GM18526 (cell line): Measurements from ENCODE around the gene PDIA5.

Experiments used
- POLR2A ChIP-seq: IDR thresholded peaks from 3 replicates; pipeline ENCODE4 v1.6.1; 2011; ENCODE audit not compliant: insufficient read length; ENCODE audit errors: extremely low read depth

PDIA5 gene

DNA sequence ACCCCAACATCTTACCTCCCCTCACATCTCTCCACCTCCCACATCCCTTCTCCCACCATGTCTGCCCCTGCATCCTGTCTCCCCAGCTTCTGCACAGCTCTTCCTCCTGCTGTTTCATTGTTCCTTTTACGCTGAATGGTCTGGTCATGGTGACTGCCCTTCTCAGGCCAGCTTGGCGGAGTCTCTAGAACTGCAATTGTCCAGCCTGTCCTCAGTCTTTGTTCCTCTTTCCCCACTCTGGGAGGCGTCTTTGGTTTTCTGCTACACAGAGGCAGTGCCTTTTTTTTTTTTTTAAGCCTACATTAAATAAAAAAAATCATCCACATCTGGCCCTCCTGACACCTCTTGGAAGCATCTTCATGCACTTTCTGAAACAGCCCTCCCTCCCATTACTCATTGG, 85.9 kb downstream of the PDIA5 start:
- no peak for TF ChIP-seq POLR2A

DNA sequence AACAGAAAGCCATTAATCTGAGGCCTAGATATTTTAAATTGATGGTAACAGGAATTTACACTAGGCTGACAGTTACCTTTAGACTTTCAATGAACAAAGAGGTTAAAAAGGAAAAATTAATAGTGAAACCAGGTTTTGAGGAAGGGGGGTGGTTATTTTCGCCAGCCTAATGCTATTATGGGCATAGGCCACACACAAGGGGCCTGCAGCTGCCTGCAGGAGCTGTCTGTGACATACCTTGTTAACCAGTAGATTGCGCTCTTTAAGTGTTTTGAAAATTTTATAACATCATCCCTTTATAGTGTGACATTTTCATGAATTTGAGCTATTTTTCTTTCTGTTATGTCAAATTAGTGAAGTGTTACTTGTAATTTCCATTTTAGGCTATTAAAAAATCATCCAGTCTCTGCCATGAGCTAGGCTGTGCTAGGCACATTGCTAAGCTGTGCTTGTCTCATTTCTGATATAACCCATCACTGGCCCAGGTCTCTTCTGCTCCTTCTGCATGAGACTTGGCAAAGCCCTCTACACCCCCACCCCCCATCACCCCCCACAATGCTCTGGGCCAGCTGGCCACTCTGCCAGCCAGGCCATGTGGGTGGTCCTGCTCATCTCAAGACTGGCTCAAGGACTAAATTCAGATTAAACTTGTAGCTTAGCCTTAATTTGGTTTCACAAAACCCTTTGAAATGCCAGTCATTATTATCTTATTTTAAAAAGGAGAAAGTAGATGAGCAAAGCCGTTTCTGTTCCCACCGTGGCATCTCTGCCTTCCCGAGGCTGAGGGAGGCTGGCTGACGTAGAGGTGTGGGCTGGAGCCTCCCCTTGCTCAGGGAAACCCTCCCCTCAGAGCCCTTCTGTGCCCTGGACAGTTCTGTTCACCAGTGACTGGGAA, 86.5 kb downstream of the PDIA5 start:
- no peak for TF ChIP-seq POLR2A

DNA sequence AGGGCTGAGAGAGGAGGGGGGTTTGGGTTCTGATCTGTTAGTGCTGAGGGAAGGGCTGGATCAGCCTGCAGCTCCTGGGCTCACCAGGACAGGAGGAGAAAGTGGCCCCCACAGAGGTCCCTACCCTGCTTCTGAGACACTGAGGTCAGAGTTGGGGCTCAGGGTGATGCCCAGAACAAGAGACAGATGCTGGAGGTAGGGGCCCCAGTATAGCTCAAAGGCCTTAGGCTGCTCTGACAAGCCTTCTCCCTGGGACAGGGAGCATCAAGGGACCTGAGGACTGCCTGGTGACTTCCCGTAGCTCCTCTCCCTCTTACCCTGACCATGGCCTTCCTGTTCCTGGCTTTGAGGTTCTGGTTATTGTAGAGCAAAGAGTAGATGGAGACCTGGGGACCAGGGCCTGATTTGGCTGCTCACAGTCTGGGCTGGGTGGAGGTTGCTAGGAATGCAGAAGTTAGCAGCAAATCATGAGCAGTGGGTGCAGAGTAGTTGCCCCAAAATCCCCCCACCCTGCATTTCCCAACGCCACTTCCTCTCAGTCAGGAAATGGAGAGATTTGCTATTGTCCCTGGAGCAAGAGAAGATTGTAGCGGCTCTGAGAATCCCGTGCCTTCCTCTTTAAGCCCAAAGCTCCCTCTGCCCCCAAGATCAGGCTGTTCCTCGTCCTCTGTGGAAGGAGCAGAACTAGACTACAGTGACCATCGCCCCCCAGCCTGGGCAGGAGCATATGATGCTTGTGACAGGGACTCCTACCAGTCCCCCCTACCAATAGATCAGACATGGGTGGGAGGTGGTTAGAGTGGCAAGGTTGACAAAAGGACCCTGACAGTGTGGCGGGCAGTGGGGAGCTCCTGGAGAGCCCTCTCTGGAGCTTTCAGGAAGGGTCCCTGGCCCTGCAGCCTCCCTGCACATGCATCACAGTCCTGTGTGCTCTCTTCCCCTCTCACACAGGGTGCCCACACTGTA, 87.5 kb downstream of the PDIA5 start:
- TF ChIP-seq POLR2A, result no peak

DNA sequence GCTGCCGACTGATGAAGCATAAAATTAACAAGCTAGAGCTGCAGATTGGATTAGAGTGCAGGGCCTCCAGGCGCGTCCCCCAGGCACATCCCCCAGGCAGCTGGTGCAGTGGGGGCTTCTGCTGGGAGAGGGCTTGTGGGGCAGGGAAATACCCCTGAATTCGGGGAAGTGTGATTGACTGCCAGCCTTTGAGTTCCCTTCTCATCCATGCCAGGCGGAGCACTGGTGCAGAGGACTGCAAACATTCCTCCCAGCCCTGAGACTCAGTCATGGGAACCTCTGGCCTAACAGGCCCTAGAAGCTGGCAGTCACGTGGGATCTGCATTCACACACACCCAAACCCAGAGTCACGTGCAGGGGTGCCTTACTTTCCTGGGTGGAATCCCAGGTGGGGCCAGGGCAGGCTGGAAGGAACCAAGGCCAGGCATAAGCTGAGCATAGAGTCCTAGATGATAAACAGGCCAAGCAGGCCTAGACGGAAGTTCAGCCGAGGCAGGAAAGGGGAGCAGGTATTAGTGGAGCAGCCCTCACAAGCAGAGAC, 88.7 kb downstream of the PDIA5 start:
- no peak for TF ChIP-seq POLR2A

DNA sequence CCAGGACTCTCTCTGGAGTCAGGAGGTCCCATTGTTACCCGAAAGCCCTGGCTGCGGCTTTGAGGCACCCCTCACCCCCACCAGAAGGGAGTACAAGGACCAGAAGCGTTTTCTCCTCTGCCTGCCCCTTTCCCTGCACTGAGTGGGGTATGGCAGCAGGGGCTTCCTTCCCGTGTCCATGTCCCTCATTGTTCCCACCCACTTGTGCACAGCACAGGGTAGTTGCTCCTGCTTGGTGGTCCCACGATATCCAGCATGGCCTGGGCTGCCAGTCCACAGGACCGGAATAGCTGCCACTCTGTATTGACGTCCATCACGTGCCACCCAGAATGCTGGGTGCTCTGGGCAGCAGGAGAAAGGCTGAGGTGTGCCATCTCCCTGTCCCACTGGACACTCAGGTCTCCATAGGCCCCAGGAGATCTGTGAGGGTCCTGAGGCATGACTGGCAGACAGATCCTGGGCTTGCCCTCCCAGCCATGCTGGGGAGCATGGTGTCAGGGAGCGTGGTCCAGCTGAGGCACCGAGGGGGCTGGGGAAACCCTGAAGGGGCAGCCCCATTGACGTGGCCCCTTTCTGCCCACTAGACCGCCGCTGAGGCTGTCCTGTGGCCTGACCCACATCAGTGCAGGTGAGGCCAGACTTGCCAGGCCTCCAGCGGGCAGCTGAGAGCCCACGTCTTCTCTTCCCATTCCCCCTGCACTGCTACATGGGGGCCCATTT, 89.6 kb downstream of the PDIA5 start:
- TF ChIP-seq POLR2A, result no peak

DNA sequence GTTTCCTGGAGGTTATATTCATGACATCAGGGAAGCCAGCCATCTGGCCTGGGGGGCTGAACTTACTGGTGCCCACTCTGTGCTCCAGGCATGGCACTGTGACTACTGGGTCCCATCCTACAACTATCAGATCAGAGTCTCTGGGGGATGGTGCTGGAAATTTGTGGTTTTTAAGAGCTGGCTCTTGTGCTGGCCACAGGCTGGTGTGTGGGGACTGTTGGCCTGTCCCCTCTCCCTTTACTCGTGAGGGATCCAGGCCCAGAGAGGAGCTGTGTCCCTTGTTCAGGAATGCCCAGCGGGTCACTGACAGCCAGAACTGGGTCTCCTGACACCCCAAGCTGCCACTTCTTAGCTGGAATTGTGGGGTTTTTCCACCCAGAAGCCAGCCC, 90.4 kb downstream of the PDIA5 start:
- TF ChIP-seq POLR2A, result no peak

DNA sequence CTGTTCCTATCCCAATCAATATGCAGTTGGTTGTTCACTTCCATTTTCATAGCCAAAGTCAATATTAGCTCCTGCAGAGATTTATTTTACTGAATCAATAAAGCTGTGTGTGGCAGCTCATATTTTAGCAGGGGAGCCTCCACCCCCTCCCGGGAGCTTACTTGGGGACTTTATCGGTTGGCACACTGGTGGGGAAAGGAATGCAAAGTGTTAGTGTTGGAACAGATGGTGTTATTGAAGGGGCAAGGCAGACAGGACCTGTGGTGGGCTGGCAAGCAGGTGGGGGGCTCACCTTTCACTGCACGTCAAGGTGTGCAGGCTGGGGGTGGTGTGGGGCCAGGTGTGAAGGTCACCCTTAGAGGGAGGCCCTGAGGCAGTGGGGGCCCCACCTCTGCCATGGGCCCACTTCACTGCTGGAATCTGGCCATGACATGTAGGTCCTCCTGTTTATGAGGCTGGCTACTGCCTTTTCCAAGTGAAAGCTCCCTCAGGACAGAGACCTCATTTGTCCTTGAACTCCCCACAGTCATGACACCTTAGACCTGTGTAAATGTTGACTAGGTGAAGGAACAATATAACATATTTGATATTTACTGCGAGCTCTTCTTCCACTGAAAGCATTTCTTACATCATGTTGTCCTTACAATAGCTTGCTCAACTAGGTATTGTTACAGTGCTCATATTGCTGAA, 90.9 kb downstream of the PDIA5 start:
- TF ChIP-seq POLR2A, result no peak

DNA sequence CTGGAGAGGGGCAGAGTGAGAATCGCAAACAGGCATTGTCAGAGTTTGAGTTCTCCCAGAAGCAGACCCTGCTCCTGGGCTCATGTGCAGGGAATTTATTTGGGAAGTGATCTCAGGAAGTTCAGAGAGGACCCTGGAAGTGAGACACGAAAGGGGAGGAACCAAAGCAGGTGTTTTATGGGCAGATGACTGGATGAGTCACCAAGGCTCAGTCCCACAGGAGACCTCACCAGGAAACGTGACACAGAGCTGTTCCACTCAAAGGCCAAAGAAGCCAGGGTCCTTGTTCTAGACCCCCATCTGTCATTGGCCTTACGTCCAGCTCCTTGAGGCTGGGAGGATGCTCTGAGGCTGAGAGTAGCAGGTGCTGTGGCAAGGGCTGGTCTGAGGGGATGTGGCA, 91.5 kb downstream of the PDIA5 start:
- TF ChIP-seq POLR2A, result no peak

DNA sequence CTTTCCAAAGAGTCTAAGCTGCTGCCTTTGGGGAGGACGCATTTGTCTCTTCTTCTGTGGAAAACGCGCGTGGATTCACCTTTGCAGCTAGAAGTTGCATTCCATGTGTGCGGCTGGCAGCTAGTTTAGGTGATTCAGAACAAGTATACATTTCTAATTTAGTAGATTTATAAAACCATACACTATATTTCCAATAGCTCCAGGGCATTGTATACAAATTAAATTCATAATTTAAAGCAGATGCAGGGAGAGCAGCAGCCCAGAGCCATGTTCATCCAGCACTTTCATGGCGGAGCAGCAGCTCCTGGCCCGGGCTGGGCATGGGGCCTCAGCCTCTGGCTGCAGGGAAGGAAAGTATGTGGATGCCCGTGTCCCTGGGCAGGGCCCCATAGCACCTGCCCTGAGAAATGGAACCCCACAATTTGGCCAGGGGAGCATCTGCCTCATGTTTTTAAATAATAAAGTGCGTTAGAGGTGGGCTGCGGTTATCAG, 92.1 kb downstream of the PDIA5 start:
- no peak for TF ChIP-seq POLR2A

DNA sequence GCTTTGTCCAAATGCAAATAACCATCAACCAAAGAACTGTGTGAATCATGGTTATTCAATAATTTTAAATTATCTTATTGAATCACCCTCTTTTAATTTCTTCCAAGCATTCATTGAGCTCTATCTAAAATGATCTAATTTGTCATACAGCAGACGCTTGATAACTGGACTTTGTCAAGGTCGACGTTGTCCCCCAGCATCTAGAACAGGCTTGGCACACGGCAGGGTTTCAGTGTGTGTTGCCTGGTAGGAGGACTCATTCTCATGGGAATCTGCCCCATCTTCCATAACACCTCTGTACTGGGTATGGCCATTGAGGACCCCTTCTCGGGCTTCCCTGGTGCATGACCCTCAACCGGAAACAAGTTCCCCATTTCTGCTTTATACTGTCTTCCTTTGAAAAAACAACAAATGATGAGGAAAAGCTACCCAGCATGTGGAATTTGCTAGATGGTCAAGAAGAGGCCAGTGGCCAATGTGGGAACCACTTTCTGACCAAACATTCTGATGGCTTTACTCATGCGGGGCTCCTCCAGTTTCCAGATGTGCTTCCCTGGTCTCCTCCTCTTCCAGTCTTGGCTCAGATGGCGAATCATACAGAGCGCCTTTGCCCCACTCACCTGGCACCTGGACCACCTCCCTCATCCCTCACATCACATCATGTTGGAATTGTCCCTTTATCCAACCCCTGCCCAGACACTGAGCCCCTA, 93.3 kb downstream of the PDIA5 start:
- no peak for TF ChIP-seq POLR2A

DNA sequence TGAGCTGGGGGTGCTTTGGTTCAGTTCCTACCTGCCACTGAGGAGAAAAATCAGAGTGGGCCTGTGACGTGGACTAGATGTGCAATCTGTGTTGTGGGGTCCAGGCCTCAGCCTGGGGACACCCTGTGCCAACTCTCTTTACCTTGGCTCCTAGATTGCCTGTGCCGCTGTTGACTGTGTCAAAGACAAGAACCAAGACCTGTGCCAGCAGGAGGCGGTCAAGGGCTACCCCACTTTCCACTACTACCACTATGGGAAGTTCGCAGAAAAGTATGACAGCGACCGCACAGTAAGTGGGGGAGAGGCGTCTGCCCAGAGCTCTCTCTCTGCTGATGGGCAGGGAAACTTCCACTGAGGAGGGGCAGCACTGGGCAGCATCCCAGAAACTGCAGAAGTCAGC, 94.3 kb downstream of the PDIA5 start:
- no peak for TF ChIP-seq POLR2A

DNA sequence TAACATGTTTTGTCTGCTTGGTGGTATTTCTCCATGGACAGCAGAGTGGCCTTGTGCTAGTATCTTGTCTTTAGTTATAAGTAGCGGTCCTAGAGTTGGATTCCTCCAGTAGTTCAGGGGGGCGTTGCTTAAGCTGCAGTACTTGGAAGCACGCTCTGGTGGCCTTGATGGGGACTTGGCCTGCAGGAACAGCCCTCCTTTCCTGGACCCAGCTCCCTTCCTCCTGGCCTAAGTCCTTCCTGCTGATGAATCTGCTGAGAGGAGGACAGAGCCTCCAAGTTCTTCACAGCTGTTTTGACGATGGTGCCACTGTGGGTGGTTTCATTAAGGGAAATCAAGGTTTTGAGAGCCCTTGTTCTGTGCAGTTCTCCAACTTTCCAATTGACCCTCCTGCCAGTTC, 96.3 kb downstream of the PDIA5 start:
- TF ChIP-seq POLR2A, result no peak

DNA sequence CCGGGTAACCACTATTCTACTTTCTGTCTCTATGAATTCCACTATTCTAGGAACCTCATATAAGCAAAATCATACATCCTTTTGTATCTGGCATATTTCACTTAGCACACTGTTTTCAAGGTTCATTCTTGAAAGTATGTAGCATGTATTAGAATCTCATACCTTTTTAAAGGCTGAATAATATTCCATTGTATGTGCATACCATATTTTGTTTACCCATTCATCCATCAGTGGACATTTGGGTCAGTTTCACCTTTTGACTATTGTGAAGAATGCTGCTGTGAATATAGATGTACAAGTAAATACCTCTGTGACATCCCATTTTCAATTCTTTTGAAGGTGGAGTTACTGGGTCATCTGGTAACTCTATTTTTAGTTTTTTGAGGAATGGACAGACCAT, 98.3 kb downstream of the PDIA5 start:
- no peak for TF ChIP-seq POLR2A

DNA sequence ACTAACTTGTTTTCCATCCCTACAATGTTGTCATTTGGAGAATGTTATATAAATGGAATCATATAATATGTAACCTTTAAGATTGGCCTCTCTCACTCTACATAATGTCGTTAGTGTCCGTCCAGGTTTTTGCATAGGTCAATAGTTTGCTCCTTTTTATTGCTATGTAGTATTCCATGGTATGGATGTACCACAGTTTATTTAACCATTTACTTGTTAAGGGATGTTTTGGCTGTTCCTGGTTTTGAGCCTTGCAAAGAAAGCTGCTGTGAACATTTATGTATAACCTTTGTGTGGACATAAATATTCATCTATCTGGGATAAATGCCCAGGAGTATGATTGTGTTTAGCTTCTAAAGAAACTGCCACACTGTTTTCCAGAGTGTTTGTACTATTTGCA, 100.9 kb downstream of the PDIA5 start:
- no peak for TF ChIP-seq POLR2A
